SU-DHL-6 (cell line): Measurements from ENCODE around the gene TRIP10.
A peak's percentile ranks its signal among the peaks of the same experiment; 100 is the strongest.

Experiments used
- H2AFZ ChIP-seq: fragments of 200-600 bp; sonication (generic); 2 replicates; pipeline ENCODE4 v1.6.1; 2014; ENCODE audit warnings: low read depth, mild to moderate bottlenecking, moderate library complexity, mixed read lengths, antibody characterized with exemption, low read length; ENCODE audit not compliant: severe bottlenecking
- H3F3A ChIP-seq: fragments of 200-600 bp; shearing (Covaris generic); 2 replicates; pipeline ENCODE4 v1.6.0; 2016; ENCODE audit warnings: antibody characterized with exemption, mild to moderate bottlenecking; ENCODE audit not compliant: insufficient read depth
- H3K27ac ChIP-seq: fragments of 200-600 bp; sonication (generic); 2 replicates; pipeline ENCODE4 v1.5.1; 2016; ENCODE audit warnings: low read depth, mild to moderate bottlenecking, low read length, moderate library complexity, mixed read lengths
- H3K27me3 ChIP-seq: fragments of 200-600 bp; sonication (generic), shearing (Covaris generic); 2 replicates; pipeline ENCODE4 v1.6.0; 2014; ENCODE audit warnings: mild to moderate bottlenecking, low read length
- H3K36me3 ChIP-seq: fragments of 200-600 bp; sonication (generic); 2 replicates; pipeline ENCODE4 v1.6.1; 2014; ENCODE audit warnings: mild to moderate bottlenecking, low read length, mixed read lengths
- H3K4me2 ChIP-seq: fragments of 300-600, 200-600 bp; shearing (Covaris generic), sonication (generic); 2 replicates; pipeline ENCODE4 v1.6.0; 2014; ENCODE audit warnings: low read length, low read depth, mild to moderate bottlenecking; ENCODE audit not compliant: poor library complexity, severe bottlenecking
- H3K4me3 ChIP-seq: fragments of 200-600 bp; sonication (generic); 2 replicates; pipeline ENCODE4 v1.5.1; 2014; ENCODE audit warnings: antibody characterized with exemption, low read length, mild to moderate bottlenecking, mixed read lengths; ENCODE audit not compliant: insufficient read depth, poor library complexity, severe bottlenecking
- H3K79me2 ChIP-seq: fragments of 200-600 bp; sonication (generic); 2 replicates; pipeline ENCODE4 v1.6.1; 2014; ENCODE audit warnings: mild to moderate bottlenecking, low read length, moderate library complexity; ENCODE audit not compliant: insufficient read depth
- H3K9ac ChIP-seq: fragments of 200-600 bp; sonication (generic); 2 replicates; pipeline ENCODE4 v1.7.0; 2014; ENCODE audit warnings: mild to moderate bottlenecking, low read length
- H3K9me2 ChIP-seq: fragments of 200-600 bp; sonication (generic); replicated peaks from 2 replicates; pipeline ENCODE4 v1.6.1; 2014; ENCODE audit warnings: low read length; ENCODE audit not compliant: insufficient read depth
- H3K9me3 ChIP-seq: fragments of 200-600 bp; sonication (generic); 2 replicates; pipeline ENCODE4 v1.6.1; 2014; ENCODE audit warnings: low read length, mixed read lengths; ENCODE audit not compliant: insufficient read depth
- H4K20me1 ChIP-seq: fragments of 200-600 bp; sonication (generic); 2 replicates; pipeline ENCODE4 v1.6.1; 2014; ENCODE audit warnings: low read depth, mild to moderate bottlenecking, antibody characterized with exemption, low read length, moderate library complexity, mixed read lengths
- CTCF ChIP-seq: fragments of 200-600 bp; sonication (generic); IDR thresholded peaks from one replicate; pipeline ENCODE4 v1.5.1; 2017; ENCODE audit warnings: antibody characterized with exemption, mild to moderate bottlenecking, low read length, moderate library complexity; ENCODE audit not compliant: insufficient read depth, poor library complexity, severe bottlenecking
- EZH2phosphoT487 ChIP-seq: fragments of 200-600 bp; sonication (generic), shearing (Covaris generic); conservative IDR thresholded peaks from 2 replicates; pipeline ENCODE4 v1.6.1; 2018; ENCODE audit warnings: mild to moderate bottlenecking, antibody characterized with exemption, low read length, moderate library complexity, mixed read lengths

The TRIP10 gene

GRCh38 chr19:6793411-6793810, 53.9 kb downstream of the TRIP10 start:
- no peak overlapping the region for H3K9ac ChIP-seq
- no peak overlapping the region for H3K27ac ChIP-seq
- no peak overlapping the region for H3K4me3 ChIP-seq
- 0 out of 2 replicates have a peak, but pooled peaks cover 6% of the 10 kb centered on the region for H3F3A ChIP-seq
- TF ChIP-seq CTCF (no peak), EZH2phosphoT487 (no peak)
- H3K27me3 ChIP-seq = no peaks in the 10 kb centered on the region
- no peaks in the 10 kb centered on the region for H3K9me3 ChIP-seq
- H3K4me2 ChIP-seq = no peak overlapping the region
- no peaks in the 10 kb centered on the region for H3K36me3 ChIP-seq
- H4K20me1 ChIP-seq = no peaks in the 10 kb centered on the region; the same call in 1 of the 2 replicates
- no peaks in the 10 kb centered on the region for H3K9me2 ChIP-seq
- H2AFZ ChIP-seq = no peak overlapping the region
- peaks cover 84% of the 10 kb centered on the region for H3K79me2 ChIP-seq

- Histone ChIP-seq H3K4me3 (no peak overlapping the region), H3K9me2 (no peaks in the 10 kb centered on the region), H3K9ac (no peak overlapping the region), H3F3A (0 out of 2 replicates have a peak, but pooled peaks cover 6% of the 10 kb centered on the region), H3K27me3 (no peaks in the 10 kb centered on the region), H2AFZ (no peak overlapping the region), H3K9me3 (no peaks in the 10 kb centered on the region), H3K79me2 (peaks cover 84% of the 10 kb centered on the region), H3K36me3 (no peaks in the 10 kb centered on the region), H3K4me2 (no peak overlapping the region), H3K27ac (no peak overlapping the region), H4K20me1 (no peaks in the 10 kb centered on the region; the same call in 1 of the 2 replicates)
- TF ChIP-seq EZH2phosphoT487 = no peak
These were observed 54.5 kb downstream of the TRIP10 start for GRCh38 chr19:6793973-6794372.

GRCh38 chr19:6794686-6795431, 55.4 kb downstream of the TRIP10 start:
- TF ChIP-seq CTCF = no peak
- TF ChIP-seq EZH2phosphoT487 = no peak
- Histone ChIP-seq H3K79me2 (peaks cover 85% of the 10 kb centered on the region), H3K27ac (no peak overlapping the region), H3K9me2 (no peaks in the 10 kb centered on the region), H3K4me2 (no peak overlapping the region), H2AFZ (no peak overlapping the region), H4K20me1 (no peaks in the 10 kb centered on the region; the same call in 1 of the 2 replicates), H3F3A (peaks cover 7% of the 10 kb centered on the region), H3K4me3 (no peak overlapping the region), H3K9ac (no peak overlapping the region), H3K27me3 (no peaks in the 10 kb centered on the region), H3K9me3 (no peaks in the 10 kb centered on the region), H3K36me3 (no peaks in the 10 kb centered on the region)

GRCh38 chr19:6796278-6796677, 56.8 kb downstream of the TRIP10 start:
- H3K27ac ChIP-seq = 0 out of 2 replicates have a peak overlapping the region, but pooled peaks have one; percentile 40
- TF ChIP-seq EZH2phosphoT487 = no peak
- no peak for TF ChIP-seq CTCF
- no peak overlapping the region for H3K4me2 ChIP-seq
- H3K4me3 ChIP-seq = no peak overlapping the region
- H3K27me3 ChIP-seq = no peaks in the 10 kb centered on the region
- peaks cover 21% of the 10 kb centered on the region for H3F3A ChIP-seq
- H3K9me2 ChIP-seq = no peaks in the 10 kb centered on the region
- no peaks in the 10 kb centered on the region for H3K9me3 ChIP-seq
- H4K20me1 ChIP-seq = no peaks in the 10 kb centered on the region
- no peaks in the 10 kb centered on the region for H3K36me3 ChIP-seq
- H3K9ac ChIP-seq = no peak overlapping the region
- H2AFZ ChIP-seq = no peak overlapping the region
- H3K79me2 ChIP-seq = peaks cover 78% of the 10 kb centered on the region
